Measurements from ENCODE around the gene CDH23.

CDH23 gene

DNA sequence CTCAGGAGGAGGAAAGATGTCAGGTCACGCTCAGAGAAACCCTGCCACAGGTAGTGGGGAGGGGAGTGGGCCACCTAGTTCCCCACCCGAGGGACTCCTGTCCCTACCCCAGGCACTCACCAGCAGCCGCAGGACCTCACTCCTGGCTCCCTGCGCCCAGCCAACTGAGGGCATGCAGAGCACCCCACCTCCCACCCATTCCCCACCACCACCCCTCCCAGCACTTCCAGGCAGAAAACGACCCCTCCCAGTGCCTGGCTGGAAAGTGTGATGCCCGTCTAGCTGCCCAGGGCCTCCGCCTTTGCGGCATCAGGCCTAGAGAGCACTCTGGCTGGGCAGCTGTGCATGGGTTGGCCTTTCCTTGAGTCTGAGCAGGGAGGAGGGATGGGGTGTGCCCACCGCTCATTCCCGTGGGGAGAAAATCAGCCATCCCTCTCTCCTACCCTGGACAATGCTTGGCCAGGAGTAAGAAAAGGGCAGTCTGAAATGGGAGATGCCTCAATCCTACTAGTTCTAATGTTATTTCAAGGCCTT is 321.5 kb downstream of the CDH23 start:
- TF ChIP-seq, protein P1, sequence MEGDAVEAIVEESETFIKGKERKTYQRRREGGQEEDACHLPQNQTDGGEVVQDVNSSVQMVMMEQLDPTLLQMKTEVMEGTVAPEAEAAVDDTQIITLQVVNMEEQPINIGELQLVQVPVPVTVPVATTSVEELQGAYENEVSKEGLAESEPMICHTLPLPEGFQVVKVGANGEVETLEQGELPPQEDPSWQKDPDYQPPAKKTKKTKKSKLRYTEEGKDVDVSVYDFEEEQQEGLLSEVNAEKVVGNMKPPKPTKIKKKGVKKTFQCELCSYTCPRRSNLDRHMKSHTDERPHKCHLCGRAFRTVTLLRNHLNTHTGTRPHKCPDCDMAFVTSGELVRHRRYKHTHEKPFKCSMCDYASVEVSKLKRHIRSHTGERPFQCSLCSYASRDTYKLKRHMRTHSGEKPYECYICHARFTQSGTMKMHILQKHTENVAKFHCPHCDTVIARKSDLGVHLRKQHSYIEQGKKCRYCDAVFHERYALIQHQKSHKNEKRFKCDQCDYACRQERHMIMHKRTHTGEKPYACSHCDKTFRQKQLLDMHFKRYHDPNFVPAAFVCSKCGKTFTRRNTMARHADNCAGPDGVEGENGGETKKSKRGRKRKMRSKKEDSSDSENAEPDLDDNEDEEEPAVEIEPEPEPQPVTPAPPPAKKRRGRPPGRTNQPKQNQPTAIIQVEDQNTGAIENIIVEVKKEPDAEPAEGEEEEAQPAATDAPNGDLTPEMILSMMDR (IDR thresholded peaks at IDR 0.05; ENCODE audit: insufficient read depth, low read depth, low read length, missing control alignments): no peak
- H3K4me3 ChIP-seq (ENCODE audit: low read length): no peak overlapping the region
- no peak for DNase-seq (ENCODE audit: low read depth)

GRCh38 chr10:71719042-71719441 is 322.3 kb downstream of the CDH23 start:
- H3K4me3 ChIP-seq (ENCODE audit: low read length): no peak overlapping the region
- DNase-seq (ENCODE audit: low read depth): no peak
- TF ChIP-seq, protein P1 (IDR thresholded peaks at IDR 0.05; ENCODE audit: insufficient read depth, low read depth, low read length, missing control alignments): no peak

GRCh38 chr10:71719464-71720201 is 322.9 kb downstream of the CDH23 start, which contains the start of gene C10orf105:
Gene C10orf105 (minus strand): TSS chr10:71719778. CDS start chr10:71716337, 3,441 bp downstream.
- no peak within 1 kb of the TSS for H3K4me3 ChIP-seq (ENCODE audit: low read length)
- TF ChIP-seq, protein P1 (IDR thresholded peaks at IDR 0.05; ENCODE audit: insufficient read depth, low read depth, low read length, missing control alignments): no peak
- DNase-seq (ENCODE audit: low read depth): no peak

- TF ChIP-seq, protein P1 (IDR thresholded peaks at IDR 0.05; ENCODE audit: insufficient read depth, low read depth, low read length, missing control alignments): no peak
- H3K4me3 ChIP-seq (ENCODE audit: low read length): no peak overlapping the region
- DNase-seq (ENCODE audit: low read depth): no peak
These were observed 323.6 kb downstream of the CDH23 start for GRCh38 chr10:71720288-71720687.

DNA sequence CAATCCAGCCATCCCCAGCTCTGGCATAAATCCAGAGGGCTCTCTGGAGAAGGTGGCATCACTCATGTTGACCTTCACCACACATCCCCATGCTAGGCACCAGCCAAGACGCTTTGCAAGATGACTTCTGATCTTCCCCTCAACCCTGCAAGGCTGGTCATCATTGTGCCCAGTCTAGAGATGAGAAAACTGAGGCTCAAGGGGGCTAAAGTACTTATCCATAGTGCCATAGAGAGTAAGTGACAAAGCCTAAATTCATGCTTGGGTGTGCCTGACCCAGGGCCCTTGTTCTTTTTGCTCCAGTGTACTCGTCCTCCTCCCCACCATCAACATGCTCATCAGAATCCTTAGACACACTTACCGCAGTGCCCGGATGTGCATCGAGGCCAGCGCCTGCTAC is 324.6 kb downstream of the CDH23 start:
- no peak overlapping the region for H3K4me3 ChIP-seq (ENCODE audit: low read length)
- DNase-seq (ENCODE audit: low read depth): no peak
- TF ChIP-seq, protein P1 (IDR thresholded peaks at IDR 0.05; ENCODE audit: insufficient read depth, low read depth, low read length, missing control alignments): no peak

- TF ChIP-seq, protein P1 (IDR thresholded peaks at IDR 0.05; ENCODE audit: insufficient read depth, low read depth, low read length, missing control alignments): no peak
- no peak for DNase-seq (ENCODE audit: low read depth)
- H3K4me3 ChIP-seq (ENCODE audit: low read length): no peak overlapping the region
These were observed 326.1 kb downstream of the CDH23 start for GRCh38 chr10:71722849-71723248.

Measured in epithelial cell of esophagus (primary cell).